ENCODE results near the gene SENP3.

The SENP3 gene

GRCh38 chr17:7606280-7606679 lies 44.6 kb downstream of the SENP3 start:
- no peak for DNase-seq

- no peak for DNase-seq
Measured at GRCh38 chr17:7610641-7611040, 48.9 kb downstream of the SENP3 start.

- no peak for DNase-seq
Measured at GRCh38 chr17:7611635-7612293, 50.0 kb downstream of the SENP3 start.

- DNase-seq: no peak
Measured at GRCh38 chr17:7612294-7612640, 50.5 kb downstream of the SENP3 start.

- peak; percentile 60 for DNase-seq
Measured at GRCh38 chr17:7613769-7614424, 52.2 kb downstream of the SENP3 start.

GRCh38 chr17:7614425-7615264 lies 52.9 kb downstream of the SENP3 start, which contains the start of gene FXR2:
Gene FXR2 (minus strand): TSS chr17:7614897. CDS start chr17:7614532, 365 bp downstream.
- DNase-seq: peak; percentile 100

- no peak for DNase-seq
Measured at GRCh38 chr17:7615265-7615747, 53.6 kb downstream of the SENP3 start.

GRCh38 chr17:7618608-7619007 lies 56.9 kb downstream of the SENP3 start:
- DNase-seq: no peak

GRCh38 chr17:7620835-7621234 lies 59.1 kb downstream of the SENP3 start:
- DNase-seq: no peak

Data from fibroblast of upper back skin (primary cell).